Measurements from ENCODE around the gene CYP2W1.

The CYP2W1 gene

GRCh38 chr7:1017586-1018333, 34.8 kb downstream of the CYP2W1 start:
- no peak for DNase-seq

DNA sequence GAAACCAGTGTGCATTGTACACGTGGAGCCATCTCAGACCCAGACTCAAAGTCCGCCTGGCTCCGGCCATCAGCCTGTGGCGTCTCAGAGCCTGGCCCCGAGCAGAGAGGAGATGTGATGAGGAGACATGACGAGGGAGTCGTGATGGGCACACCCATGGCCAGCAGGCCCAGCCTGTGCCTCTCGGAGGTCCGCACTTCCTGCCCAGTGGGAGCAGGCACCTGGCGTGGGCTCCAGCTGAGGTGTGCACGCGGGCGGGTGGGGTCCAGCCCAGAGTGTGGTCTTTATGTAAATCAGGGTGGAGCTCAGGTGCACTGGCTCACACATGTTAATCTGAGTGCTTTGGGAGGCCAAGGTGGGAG, 35.3 kb downstream of the CYP2W1 start:
- no peak for DNase-seq

DNA sequence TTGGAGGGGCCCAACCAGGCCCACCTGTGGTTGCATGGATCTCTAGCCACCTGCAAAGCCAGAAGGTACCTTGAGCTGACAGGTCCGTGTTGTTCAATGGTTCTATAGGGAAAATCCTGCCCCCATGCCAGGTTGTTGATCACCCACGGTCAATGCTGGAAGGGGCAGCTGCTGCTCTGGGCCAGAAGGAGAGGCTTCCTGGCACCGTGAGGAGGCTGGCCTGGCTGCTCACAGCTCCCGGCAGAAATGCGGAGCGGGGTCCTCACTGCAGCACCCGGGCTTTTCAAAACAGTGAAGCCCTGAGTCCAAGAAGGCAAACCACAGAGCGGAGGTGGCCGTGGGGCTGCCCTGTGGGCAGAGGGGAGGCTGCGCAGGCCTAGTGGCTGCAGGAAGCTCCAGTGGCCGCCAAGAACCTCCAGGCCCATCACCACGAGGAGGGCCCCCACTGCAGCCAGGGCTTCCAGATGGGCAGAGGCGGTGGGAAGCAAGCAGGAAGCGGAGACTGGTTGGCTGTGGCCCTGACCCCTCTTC, 36.3 kb downstream of the CYP2W1 start:
- DNase-seq = no peak

- DNase-seq = no peak
These were observed 37.0 kb downstream of the CYP2W1 start for GRCh38 chr7:1019789-1020610.

DNA sequence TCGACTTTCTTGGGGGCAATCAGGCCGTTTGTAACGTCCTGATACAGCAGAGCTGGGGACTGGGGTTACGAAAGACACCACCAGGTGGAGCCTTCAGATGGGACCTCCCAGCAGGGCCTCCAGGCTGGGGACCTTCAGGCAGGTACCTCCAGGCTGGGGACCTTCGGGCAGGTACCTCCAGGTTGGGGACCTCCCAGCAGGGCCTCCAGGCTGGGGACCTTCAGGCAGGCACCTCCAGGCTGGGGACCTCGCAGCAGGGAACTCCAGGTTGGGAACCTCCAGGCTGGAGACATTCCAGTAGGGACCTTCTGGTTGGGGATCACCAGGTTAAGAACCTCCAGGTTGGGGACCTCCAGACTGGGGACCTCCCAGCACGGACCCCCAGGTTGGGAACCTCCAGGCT, 37.9 kb downstream of the CYP2W1 start:
- DNase-seq = no peak

GRCh38 chr7:1021366-1021765, 38.4 kb downstream of the CYP2W1 start:
- no peak for DNase-seq

GRCh38 chr7:1021931-1022330, 39.0 kb downstream of the CYP2W1 start:
- DNase-seq = no peak

DNA sequence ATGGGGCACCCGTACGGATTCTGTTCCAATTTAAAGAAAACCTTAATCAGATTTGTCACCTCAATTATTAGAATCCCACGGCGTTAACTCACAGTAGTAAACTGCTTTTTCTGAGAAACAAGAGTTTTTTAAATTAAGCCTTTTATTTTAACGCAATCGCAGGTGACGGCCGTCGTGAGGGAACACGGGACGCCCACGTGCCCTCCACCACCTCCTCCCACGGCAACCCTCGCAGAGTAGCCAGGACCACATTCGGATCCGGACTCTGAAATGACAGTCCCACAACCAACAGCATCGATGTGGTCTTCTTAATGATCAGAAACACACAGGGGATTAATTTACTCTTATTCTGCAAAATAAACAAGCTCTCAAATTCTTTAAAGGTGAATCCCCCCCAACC, 39.4 kb downstream of the CYP2W1 start:
- no peak for DNase-seq

GRCh38 chr7:1022801-1023465, 40.0 kb downstream of the CYP2W1 start:
- DNase-seq = no peak

DNA sequence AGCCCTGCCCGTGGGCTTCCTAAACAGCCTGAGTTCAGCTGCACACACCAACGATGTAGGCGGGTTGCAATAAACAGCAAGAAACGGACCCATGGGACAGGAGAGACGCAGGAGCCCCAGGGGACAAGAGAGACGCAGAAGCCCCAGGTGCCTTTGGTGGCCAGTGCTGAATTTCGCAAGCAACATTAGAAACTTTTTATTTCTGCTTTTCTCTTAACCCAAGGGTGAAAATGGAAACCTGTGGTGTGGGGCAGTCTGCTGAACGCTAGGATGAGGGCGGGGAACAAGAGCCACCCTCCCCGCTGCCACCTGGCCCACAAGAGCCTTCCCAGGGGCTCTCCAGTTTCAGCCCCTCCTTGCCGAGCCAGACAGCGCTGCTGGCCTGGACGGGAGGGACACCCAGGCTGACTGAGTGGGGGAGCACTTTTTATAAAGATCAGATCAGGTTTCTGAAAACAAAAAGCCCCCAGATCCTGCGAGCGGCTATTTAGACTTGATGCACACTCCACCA, 41.4 kb downstream of the CYP2W1 start:
- no peak for DNase-seq

GRCh38 chr7:1024876-1025742, 42.1 kb downstream of the CYP2W1 start:
- no peak for DNase-seq

GRCh38 chr7:1025743-1026581, 43.0 kb downstream of the CYP2W1 start:
- no peak for DNase-seq

DNA sequence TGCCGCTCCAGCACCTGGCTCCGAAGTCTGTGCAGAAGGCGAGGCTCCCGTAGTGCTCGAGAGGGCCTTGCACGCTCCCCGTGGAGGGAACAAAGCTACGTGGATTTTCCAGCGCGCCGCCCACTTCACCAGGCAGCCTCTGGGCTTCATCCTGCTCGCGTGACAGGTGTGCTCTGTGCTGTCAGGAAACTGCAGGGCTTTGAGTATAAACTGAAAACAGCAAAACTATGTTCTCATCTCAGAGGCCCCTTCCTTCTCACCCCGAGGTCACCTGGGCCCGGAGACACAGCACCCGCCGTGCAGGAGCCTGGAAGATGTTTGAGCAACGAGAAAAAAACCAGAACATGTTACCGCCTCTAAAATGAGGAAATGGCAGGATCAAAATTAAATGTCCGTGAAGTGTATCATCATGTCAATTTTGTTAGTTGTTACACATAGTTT, 43.8 kb downstream of the CYP2W1 start:
- no peak for DNase-seq

DNA sequence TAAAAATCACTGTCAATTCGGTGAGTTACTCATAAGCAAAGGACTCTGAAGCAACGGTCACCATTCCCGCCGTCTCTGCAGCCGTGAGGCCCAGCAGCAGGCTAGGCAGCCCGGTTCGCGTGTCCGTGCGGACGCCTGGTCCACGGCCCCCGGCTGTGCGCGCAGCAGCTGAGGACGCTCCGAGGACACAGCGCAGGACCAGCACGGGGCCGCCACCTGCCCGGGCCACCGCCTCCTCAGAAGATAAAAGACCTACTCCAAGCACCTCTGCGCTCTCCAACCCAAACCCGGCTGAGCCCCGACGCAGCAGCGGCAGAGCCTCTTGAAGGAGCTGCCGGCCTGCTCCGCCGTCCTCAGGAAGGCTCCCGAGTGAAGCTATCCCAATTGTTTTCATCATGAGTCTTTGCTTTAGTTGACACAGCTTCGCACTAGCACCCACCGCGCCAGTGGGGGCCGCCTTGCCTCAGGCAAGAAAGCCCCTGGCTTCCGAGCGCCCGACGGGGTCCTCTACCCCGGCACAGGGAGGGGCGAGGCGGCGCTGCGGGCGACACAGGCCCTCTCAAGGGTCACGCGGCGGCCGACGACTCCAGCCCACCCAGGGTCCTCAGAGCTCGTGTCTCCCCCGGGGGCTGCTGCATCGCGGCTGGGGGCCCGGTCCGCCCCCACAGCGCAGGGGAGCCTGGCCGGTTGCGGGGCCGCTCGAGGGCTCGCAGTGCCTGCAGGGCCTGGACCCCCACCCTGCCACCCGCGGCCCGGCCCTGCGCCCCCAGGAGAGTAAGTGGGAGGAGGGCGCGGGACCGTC, 44.5 kb downstream of the CYP2W1 start:
- no peak for DNase-seq

- DNase-seq = no peak
These were observed 45.2 kb downstream of the CYP2W1 start for GRCh38 chr7:1028044-1028770.

GRCh38 chr7:1028775-1029636, 46.0 kb downstream of the CYP2W1 start:
- DNase-seq = no peak

GRCh38 chr7:1029637-1030443, 46.9 kb downstream of the CYP2W1 start:
- no peak for DNase-seq
